ENCODE data around the gene PRCC. TPM values are rescaled to one million over a fixed set of nuclear protein-coding genes. Genes with fewer than 3 reads are reported as not detected.
"Not testable (repeated sequence)": the region's sequence is repeated elsewhere in the genome, so short reads cannot be mapped to it uniquely, and the experiment has no call there.

The PRCC gene
- total RNA-seq, 1 donor from 2014 or later = 21.4 TPM

- DNase-seq (ENCODE audit: low spot score) = no peak
Measured at GRCh38 chr1:156744786-156745419, 22.4 kb upstream of the PRCC start.

- no peak for DNase-seq (ENCODE audit: low spot score)
Measured at GRCh38 chr1:156745881-156746280, 21.5 kb upstream of the PRCC start.

- no peak for DNase-seq (ENCODE audit: low spot score)
Measured at GRCh38 chr1:156746406-156746727, 21.0 kb upstream of the PRCC start.

GRCh38 chr1:156746728-156747631 lies 20.4 kb upstream of the PRCC start:
- DNase-seq (ENCODE audit: low spot score) = peak; percentile 96

GRCh38 chr1:156747742-156748669 lies 19.3 kb upstream of the PRCC start:
- DNase-seq (ENCODE audit: low spot score) = no peak

GRCh38 chr1:156748670-156749418 lies 18.5 kb upstream of the PRCC start:
- peak; percentile 78 for DNase-seq (ENCODE audit: low spot score)

- DNase-seq (ENCODE audit: low spot score) = no peak
Measured at GRCh38 chr1:156749419-156750118, 17.8 kb upstream of the PRCC start.

GRCh38 chr1:156750191-156750672 lies 17.1 kb upstream of the PRCC start:
- DNase-seq (ENCODE audit: low spot score) = no peak

- no peak for DNase-seq (ENCODE audit: low spot score)
Measured at GRCh38 chr1:156750711-156751450, 16.5 kb upstream of the PRCC start.

- DNase-seq (ENCODE audit: low spot score) = no peak
Measured at GRCh38 chr1:156751451-156751756, 15.9 kb upstream of the PRCC start, which contains the start of gene HDGF. Gene HDGF, minus strand, starts transcription at chr1:156751675. Its CDS starts 246 bp downstream, at chr1:156751429.

- DNase-seq (ENCODE audit: low spot score) = peak; percentile 99
Measured at GRCh38 chr1:156751757-156752481, 15.4 kb upstream of the PRCC start.

- DNase-seq (ENCODE audit: low spot score) = no peak
Measured at GRCh38 chr1:156752843-156753482, 14.4 kb upstream of the PRCC start.

- no peak for DNase-seq (ENCODE audit: low spot score)
Measured at GRCh38 chr1:156754219-156754618, 13.1 kb upstream of the PRCC start.

- DNase-seq (ENCODE audit: low spot score) = no peak
Measured at GRCh38 chr1:156755527-156755950, 11.8 kb upstream of the PRCC start.

- DNase-seq (ENCODE audit: low spot score) = no peak
Measured at GRCh38 chr1:156756355-156756754, 11.0 kb upstream of the PRCC start.

GRCh38 chr1:156757572-156758253 lies 9.6 kb upstream of the PRCC start:
- DNase-seq (ENCODE audit: low spot score) = not testable (repeated sequence)

- DNase-seq (ENCODE audit: low spot score) = no peak
Measured at GRCh38 chr1:156760092-156760795, 7.1 kb upstream of the PRCC start.

- DNase-seq (ENCODE audit: low spot score) = no peak
Measured at GRCh38 chr1:156760796-156761104, 6.6 kb upstream of the PRCC start.
